Uterus (tissue), 4 donors: ENCODE results near the gene ADM2. TPM values are rescaled to one million over a fixed set of nuclear protein-coding genes. Genes with fewer than 3 reads are reported as not detected.
A peak's percentile ranks its signal among the peaks of the same experiment; 100 is the strongest.

Experiments
- DNase-seq, 2 donors: peaks; one replicate each; pipeline ENCODE4 v3.0.0-alpha.2; 2019 to 2020
- H3K27ac ChIP-seq, 2 donors: fragments of 200-600 bp; sonication (generic); 1 replicate in 1 of 2; 2 replicates in 1 of 2; pipeline ENCODE4 v1.5.1; 2016 to 2018
- H3K27me3 ChIP-seq, 2 donors: fragments of 200-600 bp; sonication (generic); one replicate each; pipeline ENCODE4 v1.5.1; 2018 to 2019; ENCODE audit warnings: control low read depth in 1 of 2
- H3K36me3 ChIP-seq, 2 donors: fragments of 200-600 bp; sonication (generic); one replicate each; pipeline ENCODE4 v1.5.1; 2019; ENCODE audit warnings: control low read depth in 1 of 2
- H3K4me1 ChIP-seq, 2 donors: fragments of 200-600 bp; sonication (generic); one replicate each; pipeline ENCODE4 v1.5.1; 2018 to 2019; ENCODE audit warnings: control low read depth in 1 of 2
- H3K4me3 ChIP-seq, 2 donors: fragments of 200-600 bp; sonication (generic); 1 replicate in 1 of 2; 2 replicates in 1 of 2; pipeline ENCODE4 v1.5.1; 2018 to 2019; ENCODE audit warnings: mild to moderate bottlenecking in 1 of 2
- H3K9me3 ChIP-seq, 2 donors: fragments of 200-600 bp; sonication (generic); one replicate each; pipeline ENCODE4 v1.5.1; 2019; ENCODE audit warnings: control low read depth in 1 of 2
- POLR2A ChIP-seq, 2 donors: fragments of 450-650 bp; IDR thresholded peaks; one replicate each; pipeline ENCODE4 v1.6.1; 2016; ENCODE audit warnings: antibody characterized with exemption in 2 of 2, mild to moderate bottlenecking in 1 of 2, moderate library complexity in 1 of 2
- intact Hi-C: fragments of 100-400 bp; cut with DNase I; formaldehyde crosslinking; loops from one replicate; pipeline ENCODE4 v1.15.1; 2023; ENCODE audit warnings: low total_unique reads
- total RNA-seq, 4 donors: library from RNA; depleted of rRNA in 3 of 4; stranded (reverse); fragments of >200 nt in 3 of 4; gene quantifications; one replicate each; pipeline versions ENCODE4 v1.1.0 to v1.2.4, GENCODE V29; 2014 to 2023
- TF ChIP-seq, protein P1 (sequence below), 4 experiments: fragments of 200-600 bp in 2 of 4; fragments of 450-650 bp in 2 of 4; sonication (generic) in 2 of 4; IDR thresholded peaks; one replicate each; pipeline ENCODE4 v1.5.1; 2016 to 2019; ENCODE audit warnings: antibody characterized with exemption in 4 of 4, mild to moderate bottlenecking in 2 of 4, moderate library complexity in 1 of 4
- donor health status: DM: yes; HTN: yes; CAD: no.

ADM2 gene
- total RNA-seq, 4 donors from 2014 or later = 0.14 to 0.95 TPM; not detected in 2

DNA sequence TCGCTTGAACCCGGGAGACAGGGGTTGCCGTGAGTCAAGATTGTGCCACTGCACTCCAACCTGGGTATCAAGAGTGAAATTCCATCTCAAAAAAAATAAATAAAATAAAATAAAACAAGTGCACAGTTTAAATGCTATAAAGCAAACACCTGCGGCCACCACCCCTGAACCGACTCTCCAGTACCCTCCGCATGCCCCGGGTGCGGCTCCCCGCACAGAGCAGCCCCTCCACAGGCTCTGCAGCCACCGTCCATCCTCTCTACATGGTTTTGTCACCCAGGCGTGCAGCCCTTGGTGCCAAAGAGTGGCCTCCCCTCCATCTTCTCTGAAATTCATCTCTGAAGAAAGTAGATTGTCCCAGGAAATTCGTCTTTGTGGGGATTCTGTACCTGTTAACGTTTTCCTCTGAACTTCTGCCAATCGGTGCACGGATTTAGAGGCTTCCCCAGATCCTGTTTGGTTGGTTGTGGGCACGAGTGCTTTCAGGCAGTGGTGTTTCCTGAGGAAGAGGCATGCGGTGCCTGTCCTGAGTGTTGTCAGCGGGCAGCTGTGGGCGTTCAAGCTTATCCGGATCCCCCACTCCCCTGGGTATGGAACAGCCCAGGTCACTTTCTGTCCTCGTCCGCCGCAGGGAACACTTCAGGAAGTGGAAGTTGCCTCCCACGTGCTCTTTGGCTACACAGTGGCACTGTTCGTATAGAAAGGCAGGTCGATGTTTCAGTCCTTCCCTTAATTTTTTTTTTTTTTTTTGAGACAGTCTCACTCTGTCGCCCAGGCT is 9.4 kb downstream of the ADM2 start:
- TF ChIP-seq, protein P1, sequence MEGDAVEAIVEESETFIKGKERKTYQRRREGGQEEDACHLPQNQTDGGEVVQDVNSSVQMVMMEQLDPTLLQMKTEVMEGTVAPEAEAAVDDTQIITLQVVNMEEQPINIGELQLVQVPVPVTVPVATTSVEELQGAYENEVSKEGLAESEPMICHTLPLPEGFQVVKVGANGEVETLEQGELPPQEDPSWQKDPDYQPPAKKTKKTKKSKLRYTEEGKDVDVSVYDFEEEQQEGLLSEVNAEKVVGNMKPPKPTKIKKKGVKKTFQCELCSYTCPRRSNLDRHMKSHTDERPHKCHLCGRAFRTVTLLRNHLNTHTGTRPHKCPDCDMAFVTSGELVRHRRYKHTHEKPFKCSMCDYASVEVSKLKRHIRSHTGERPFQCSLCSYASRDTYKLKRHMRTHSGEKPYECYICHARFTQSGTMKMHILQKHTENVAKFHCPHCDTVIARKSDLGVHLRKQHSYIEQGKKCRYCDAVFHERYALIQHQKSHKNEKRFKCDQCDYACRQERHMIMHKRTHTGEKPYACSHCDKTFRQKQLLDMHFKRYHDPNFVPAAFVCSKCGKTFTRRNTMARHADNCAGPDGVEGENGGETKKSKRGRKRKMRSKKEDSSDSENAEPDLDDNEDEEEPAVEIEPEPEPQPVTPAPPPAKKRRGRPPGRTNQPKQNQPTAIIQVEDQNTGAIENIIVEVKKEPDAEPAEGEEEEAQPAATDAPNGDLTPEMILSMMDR (IDR thresholded peaks at IDR 0.05) = no peak
- no peak for TF ChIP-seq POLR2A (IDR thresholded peaks at IDR 0.05)
- DNase-seq = no peak
- H3K9me3 ChIP-seq = no peaks in the 10 kb centered on the region
- intact Hi-C loops = no loop called here
- no peaks in the 10 kb centered on the region for H3K36me3 ChIP-seq
- no peak overlapping the region for H3K27ac ChIP-seq
- no peaks in the 10 kb centered on the region for H3K4me1 ChIP-seq
- H3K27me3 ChIP-seq = no peaks in the 10 kb centered on the region
- no peak overlapping the region for H3K4me3 ChIP-seq

- Histone ChIP-seq H3K36me3 (no peaks in the 10 kb centered on the region), H3K4me3 (no peak overlapping the region), H3K9me3 (no peaks in the 10 kb centered on the region), H3K27me3 (no peaks in the 10 kb centered on the region), H3K27ac (no peak overlapping the region), H3K4me1 (no peaks in the 10 kb centered on the region)
- TF ChIP-seq, protein P1 (IDR thresholded peaks at IDR 0.05) = no peak
- no peak for TF ChIP-seq POLR2A (IDR thresholded peaks at IDR 0.05)
- intact Hi-C loops = no loop called here
- DNase-seq = no peak
These were observed 15.8 kb downstream of the ADM2 start for GRCh38 chr22:50497093-50497492.

DNA sequence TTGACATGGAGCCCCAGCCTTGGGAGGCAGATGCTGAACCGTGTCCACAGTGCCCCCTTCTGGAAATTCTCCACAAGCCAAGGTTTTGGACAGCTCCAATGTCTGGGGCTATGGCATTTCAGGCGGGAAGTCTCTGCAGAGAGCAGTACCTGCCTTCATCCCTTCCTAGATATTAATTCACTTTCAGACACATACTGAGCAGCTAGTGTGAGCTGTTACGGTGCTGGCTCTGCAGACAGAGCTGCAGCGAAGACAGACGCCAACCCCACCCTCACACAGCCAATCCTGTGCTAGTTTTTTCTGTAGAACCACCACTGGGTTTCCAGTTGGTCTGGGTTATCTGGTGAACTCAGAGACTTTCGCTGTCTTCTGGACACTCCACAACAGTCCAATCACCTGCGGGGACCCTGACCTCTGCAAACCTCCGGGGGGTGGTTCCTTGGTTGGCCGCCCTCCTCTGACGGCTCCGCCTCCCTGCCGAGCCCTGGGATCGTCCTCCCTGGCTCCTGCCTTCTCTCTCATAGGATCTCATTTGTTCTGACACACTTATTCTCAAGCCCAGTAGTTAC is 17.1 kb downstream of the ADM2 start:
- TF ChIP-seq, protein P1 (IDR thresholded peaks at IDR 0.05) = peak; percentile 24 to 50 (median 34)
- TF ChIP-seq POLR2A (IDR thresholded peaks at IDR 0.05) = no peak
- H3K27me3 ChIP-seq = no peaks in the 10 kb centered on the region
- intact Hi-C loops = no loop called here
- no peaks in the 10 kb centered on the region for H3K4me1 ChIP-seq
- DNase-seq = no peak
- no peaks in the 10 kb centered on the region for H3K36me3 ChIP-seq
- H3K9me3 ChIP-seq = no peaks in the 10 kb centered on the region
- H3K27ac ChIP-seq = no peak overlapping the region
- no peak overlapping the region for H3K4me3 ChIP-seq

DNA sequence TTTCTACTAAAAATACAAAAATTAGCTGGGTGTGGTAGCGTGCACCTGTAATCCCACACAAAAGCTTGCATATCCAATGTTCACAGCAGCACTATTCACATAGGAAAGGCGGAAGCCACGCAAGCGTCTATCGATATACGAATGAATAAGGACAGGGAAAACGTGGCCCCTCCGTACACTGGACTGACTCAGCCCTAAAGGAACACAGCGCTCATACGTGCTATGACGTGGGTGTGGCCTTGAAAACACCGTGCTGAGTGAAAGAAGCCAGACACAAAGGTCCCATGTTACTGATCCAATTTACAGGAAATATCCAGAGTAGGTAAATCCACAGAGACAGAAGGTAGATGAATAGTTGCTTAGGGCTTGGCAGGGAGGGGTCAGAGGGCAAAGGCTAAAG is 19.1 kb downstream of the ADM2 start:
- Histone ChIP-seq H3K4me1 (no peaks in the 10 kb centered on the region), H3K9me3 (no peaks in the 10 kb centered on the region), H3K27ac (no peak overlapping the region), H3K36me3 (no peaks in the 10 kb centered on the region), H3K27me3 (no peaks in the 10 kb centered on the region), H3K4me3 (no peak overlapping the region)
- TF ChIP-seq, protein P1 (IDR thresholded peaks at IDR 0.05) = no peak
- no peak for TF ChIP-seq POLR2A (IDR thresholded peaks at IDR 0.05)
- intact Hi-C loops = loop anchor here (10.0 kb wide), 1 partner anchor 226 kb away; the partner anchor contains the start of gene MAPK11
- DNase-seq = no peak

DNA sequence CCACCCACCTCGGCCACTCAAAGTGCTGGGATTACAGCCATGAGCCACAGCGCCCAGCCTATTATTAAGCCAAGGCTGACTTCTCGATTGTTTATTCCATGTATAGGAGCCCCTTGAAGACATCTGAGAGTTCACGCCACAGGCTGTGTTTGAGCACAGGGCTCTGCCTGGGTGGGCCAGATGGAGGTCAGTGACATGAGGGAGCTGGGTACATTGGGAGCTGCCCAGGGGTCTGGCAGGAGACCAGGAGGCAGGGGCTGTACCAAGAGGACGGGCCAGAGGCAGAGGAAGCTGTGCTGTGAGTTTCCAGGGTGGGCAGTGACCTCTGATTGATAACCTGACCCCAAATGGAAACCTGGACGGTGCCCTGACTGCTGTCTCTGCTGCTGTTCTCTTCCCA is 20.8 kb downstream of the ADM2 start:
- Histone ChIP-seq H3K4me3 (no peak overlapping the region), H3K27me3 (no peaks in the 10 kb centered on the region), H3K27ac (no peak overlapping the region), H3K4me1 (peaks cover 3 to 13% of the 10 kb centered on the region in 2 donors), H3K36me3 (no peaks in the 10 kb centered on the region), H3K9me3 (no peaks in the 10 kb centered on the region)
- intact Hi-C loops = loop anchor here (10.0 kb wide), 1 partner anchor 227 kb away; the partner anchor contains the start of gene MAPK11
- DNase-seq = no peak
- no peak for TF ChIP-seq POLR2A (IDR thresholded peaks at IDR 0.05)
- TF ChIP-seq, protein P1 (IDR thresholded peaks at IDR 0.05) = no peak
